Stomach (tissue), 9 donors: ENCODE measurements around the gene UCK2. TPM values are rescaled to one million over a fixed set of nuclear protein-coding genes. Genes with fewer than 3 reads are reported as not detected.

Source experiments
- DNase-seq, 2 donors: peaks; one replicate each; pipeline versions ENCODE4 v3.0.0 to v3.0.0-alpha.2; 2013 to 2019
- H3K27ac ChIP-seq, 5 donors: fragments of 200-600 bp in 4 of 5; sonication (generic) in 4 of 5; one replicate each; pipeline ENCODE4 v1.5.1; 2013 to 2019; ENCODE audit warnings: mild to moderate bottlenecking in 1 of 5, moderate library complexity in 1 of 5
- H3K27me3 ChIP-seq, 3 donors: fragments of 200-600 bp; sonication (generic); one replicate each; pipeline ENCODE4 v1.5.1; 2017 to 2019; ENCODE audit warnings: mixed run types in 1 of 3
- H3K36me3 ChIP-seq, 4 donors: fragments of 200-600 bp; sonication (generic); 1 replicate in 3 of 4; 2 replicates in 1 of 4; pipeline ENCODE4 v1.5.1; 2016 to 2019
- H3K4me1 ChIP-seq, 4 donors: fragments of 200-600 bp; sonication (generic); one replicate each; pipeline ENCODE4 v1.5.1; 2016 to 2019
- H3K4me3 ChIP-seq, 4 donors: fragments of 200-600 bp; sonication (generic) in 3 of 4; one replicate each; pipeline ENCODE4 v1.5.1; 2016 to 2019; ENCODE audit warnings: mild to moderate bottlenecking in 1 of 4
- H3K9me3 ChIP-seq, 4 donors: fragments of 200-600 bp; sonication (generic); one replicate each; pipeline ENCODE4 v1.5.1; 2016 to 2019
- CTCF ChIP-seq, 7 experiments: fragments of 450-650 bp in 4 of 7; fragments of 200-600 bp in 3 of 7; sonication (generic) in 3 of 7; IDR thresholded peaks; one replicate each; pipeline ENCODE4 v1.5.1; 2016 to 2019; ENCODE audit warnings: antibody characterized with exemption in 7 of 7, control low read depth in 2 of 7, mild to moderate bottlenecking in 1 of 7
- EP300 ChIP-seq: sonication (generic); formaldehyde crosslinking; IDR thresholded peaks from one replicate; pipeline ENCODE4 v1.6.1; 2017; ENCODE audit warnings: antibody characterized with exemption
- POLR2A ChIP-seq, 4 donors: fragments of 450-650 bp; IDR thresholded peaks; one replicate each; pipeline ENCODE4 v1.6.1; 2016; ENCODE audit warnings: antibody characterized with exemption in 4 of 4, control low read depth in 2 of 4, mild to moderate bottlenecking in 1 of 4, moderate library complexity in 1 of 4
- POLR2AphosphoS5 ChIP-seq, 3 donors: sonication (generic); formaldehyde crosslinking; IDR thresholded peaks; one replicate each; pipeline ENCODE4 v1.6.1; 2016; ENCODE audit warnings: antibody characterized with exemption in 3 of 3
- WGBS, 5 donors: extraction: QIAGEN DNeasy Blood & Tissue Kit in 3 of 5; methylation state at CpG; one replicate each; pipeline versions ENCODE4 v1.1.5 to v1.1.7; 2013 to 2018; 5-methylcytosine and 5-hydroxymethylcytosine counted together
- intact Hi-C: fragments of 100-400 bp; cut with DNase I; formaldehyde crosslinking; loops from one replicate; pipeline ENCODE4 v1.15.1; 2023; ENCODE audit warnings: low total_unique reads
- polyA plus RNA-seq, 3 donors: library from polyadenylated mRNA; stranded (reverse); fragments of 200-250 nt; gene quantifications; one replicate each; pipeline ENCODE4 v1.2.3, GENCODE V29; 2013
- total RNA-seq, 5 donors: library from RNA; depleted of rRNA; stranded (reverse); fragments of >200 nt; gene quantifications; one replicate each; pipeline versions ENCODE4 v1.1.0 to v1.2.3, GENCODE V29; 2014 to 2016
- donor health status: healthy with polysubstance abuse.
- donor health status: Bipolar disorder and iron deficiency.
- donor health status: healthy.

Gene UCK2
- total and polyA plus RNA-seq, 8 donors: 12.3 to 72.8 (median 30.3) TPM

- Histone ChIP-seq H3K27me3 (no peaks in the 10 kb centered on the region), H3K4me3 (no peak overlapping the region), H3K9me3 (no peaks in the 10 kb centered on the region), H3K27ac (no peak overlapping the region), H3K36me3 (no peaks in the 10 kb centered on the region), H3K4me1 (peaks cover 0 to 26% (median 20%) of the 10 kb centered on the region in 4 donors)
- DNase-seq: no peak
- WGBS, 5 donors: 82 to 90% (median 88%) methylated on average over 5 of the region's 5 CpGs
- intact Hi-C loops: no loop called here
- TF ChIP-seq POLR2AphosphoS5 (IDR thresholded peaks at IDR 0.05) (no peak), POLR2A (IDR thresholded peaks at IDR 0.05) (no peak), CTCF (IDR thresholded peaks at IDR 0.05) (no peak), EP300 (no peak)
Observed at GRCh38 chr1:165869343-165869742, 41.9 kb downstream of the UCK2 start.

GRCh38 chr1:165871311-165872067 lies 44.1 kb downstream of the UCK2 start:
- H3K36me3 ChIP-seq: no peaks in the 10 kb centered on the region
- DNase-seq: peak; percentile 63 to 71
- peaks cover 0 to 42% (median 28%) of the 10 kb centered on the region in 4 donors for H3K4me1 ChIP-seq
- no peaks in the 10 kb centered on the region for H3K9me3 ChIP-seq
- TF ChIP-seq EP300 (no peak), CTCF (IDR thresholded peaks at IDR 0.05) (peak in 4 of 7 experiments; percentile 8 to 34 (median 22)), POLR2A (IDR thresholded peaks at IDR 0.05) (no peak), POLR2AphosphoS5 (IDR thresholded peaks at IDR 0.05) (peak in 1 of 3 donors; percentile 60)
- H3K4me3 ChIP-seq: no peak overlapping the region
- 34 to 49% (median 35%) methylated on average over 4 of the region's 4 CpGs for WGBS, 5 donors
- intact Hi-C loops: no loop called here
- peak overlapping the region in 2 of 5 donors; percentile 2 to 35 for H3K27ac ChIP-seq
- no peaks in the 10 kb centered on the region for H3K27me3 ChIP-seq

GRCh38 chr1:165873481-165873880 lies 46.1 kb downstream of the UCK2 start:
- peaks cover 0 to 53% (median 33%) of the 10 kb centered on the region in 4 donors for H3K4me1 ChIP-seq
- WGBS, 5 donors: 64 to 82% (median 70%) methylated on average over 5 of the region's 5 CpGs
- no peaks in the 10 kb centered on the region for H3K36me3 ChIP-seq
- H3K4me3 ChIP-seq: no peak overlapping the region
- H3K9me3 ChIP-seq: no peaks in the 10 kb centered on the region
- no peaks in the 10 kb centered on the region for H3K27me3 ChIP-seq
- TF ChIP-seq POLR2AphosphoS5 (IDR thresholded peaks at IDR 0.05) (no peak), EP300 (no peak), POLR2A (IDR thresholded peaks at IDR 0.05) (no peak), CTCF (IDR thresholded peaks at IDR 0.05) (no peak)
- H3K27ac ChIP-seq: peak overlapping the region in 2 of 5 donors; percentile 83 to 88
- intact Hi-C loops: no loop called here
- DNase-seq: no peak

- WGBS, 5 donors: 68 to 75% (median 74%) methylated on average over 4 of the region's 4 CpGs
- H3K27ac ChIP-seq: peak overlapping the region in 4 of 5 donors; percentile 7 to 88 (median 68)
- no peaks in the 10 kb centered on the region for H3K36me3 ChIP-seq
- no peak overlapping the region for H3K4me3 ChIP-seq
- peaks cover 0 to 53% (median 31%) of the 10 kb centered on the region in 4 donors for H3K4me1 ChIP-seq
- intact Hi-C loops: no loop called here
- no peaks in the 10 kb centered on the region for H3K9me3 ChIP-seq
- DNase-seq: no peak
- no peaks in the 10 kb centered on the region for H3K27me3 ChIP-seq
- TF ChIP-seq CTCF (IDR thresholded peaks at IDR 0.05): no peak
- no peak for TF ChIP-seq EP300
- no peak for TF ChIP-seq POLR2A (IDR thresholded peaks at IDR 0.05)
- no peak for TF ChIP-seq POLR2AphosphoS5 (IDR thresholded peaks at IDR 0.05)
Observed at GRCh38 chr1:165874643-165875042, 47.2 kb downstream of the UCK2 start.
